ENCODE data around the gene PKP3.

The PKP3 gene

DNA sequence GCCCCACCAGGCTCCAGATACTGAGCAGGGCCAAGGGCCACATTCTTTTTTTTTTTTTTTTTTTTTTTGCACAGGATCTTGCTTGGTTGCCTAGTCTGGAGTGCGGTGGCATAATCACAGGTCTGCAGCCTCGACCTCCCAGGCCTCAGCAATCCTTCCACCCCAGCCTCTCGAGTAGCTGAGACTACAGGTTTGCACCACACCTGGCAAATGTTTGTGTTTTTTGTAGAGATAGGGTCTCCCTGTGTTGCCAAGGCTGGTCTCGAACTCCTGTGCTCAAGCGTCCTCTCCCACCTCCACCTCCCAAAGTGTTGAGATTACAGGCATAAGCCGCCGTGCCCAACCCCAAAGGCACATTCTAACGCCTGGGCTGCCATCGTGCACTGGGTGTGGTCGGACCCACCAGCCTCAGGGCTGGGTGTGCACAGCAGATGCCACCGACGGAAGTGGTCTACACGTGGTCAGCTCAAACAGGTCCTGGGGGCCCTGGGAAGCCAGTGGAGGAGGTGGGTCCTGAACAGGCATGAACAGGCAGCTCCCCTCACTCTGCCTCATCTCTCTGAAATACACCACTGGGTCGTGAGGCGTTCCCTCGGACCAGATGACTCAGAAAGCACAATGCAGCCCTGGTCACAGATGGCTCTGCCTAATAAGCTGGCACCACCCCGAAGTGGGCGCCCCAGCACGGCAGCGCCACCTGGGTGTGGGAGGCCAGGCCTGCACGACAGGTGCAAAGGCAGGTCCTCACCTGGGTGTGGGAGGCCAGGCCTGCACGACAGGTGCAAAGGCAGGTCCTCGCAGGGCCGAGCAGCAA, 29.9 kb upstream of the PKP3 start:
- no peak for DNase-seq

DNA sequence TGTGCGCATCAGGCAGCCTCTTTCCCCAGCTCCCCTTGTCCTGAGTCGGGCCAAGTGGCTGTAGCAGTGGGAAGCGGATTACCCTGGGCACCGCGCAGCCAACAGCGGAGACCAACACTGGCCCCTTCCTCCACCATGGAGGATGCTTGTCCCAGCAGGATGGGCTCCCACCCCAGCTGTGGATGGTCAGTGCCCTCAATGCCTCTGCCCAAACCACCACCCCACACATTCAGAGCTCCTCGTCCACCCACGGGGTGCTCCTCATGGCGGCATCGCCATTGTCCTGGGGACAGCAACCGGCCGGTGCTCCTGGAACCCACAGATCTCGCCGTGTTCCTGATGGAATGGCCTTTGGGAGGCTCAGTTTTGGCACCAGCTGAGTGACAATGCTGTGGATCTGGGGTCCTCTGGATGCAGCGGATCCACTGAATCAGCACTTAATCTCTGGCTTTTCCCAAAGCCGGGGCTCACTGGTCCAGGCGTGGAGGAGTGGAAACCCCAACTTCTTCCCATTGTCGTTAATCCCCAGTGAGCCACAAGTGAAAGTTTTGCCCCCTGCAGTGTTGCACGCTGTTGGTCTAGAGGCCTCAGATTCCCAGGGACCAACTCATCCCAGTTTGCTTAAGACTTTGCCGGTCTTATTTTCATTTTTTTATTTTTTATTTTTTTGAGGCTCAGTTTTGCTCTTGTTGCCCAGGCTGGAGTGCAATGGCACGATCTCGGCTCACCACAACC, 28.9 kb upstream of the PKP3 start:
- no peak for DNase-seq

DNA sequence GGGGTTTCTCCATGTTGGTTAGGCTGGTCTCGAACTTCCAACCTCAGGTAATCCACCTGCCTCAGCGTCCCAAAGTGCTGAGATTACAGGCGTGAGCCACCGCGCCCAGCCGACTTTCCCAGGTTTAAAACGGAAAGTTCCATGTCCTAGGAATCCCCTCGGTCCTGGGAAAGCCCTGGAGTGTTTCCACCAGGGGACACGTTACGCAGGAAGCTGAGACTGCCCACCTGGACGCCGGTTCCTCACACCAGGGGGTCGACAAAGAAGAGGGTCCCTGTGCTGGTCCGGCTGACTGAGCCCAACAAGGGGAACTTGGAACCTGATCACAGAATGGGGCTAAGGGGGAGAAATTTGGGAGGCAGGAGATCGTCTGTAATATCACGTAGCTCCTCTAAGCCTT, 28.2 kb upstream of the PKP3 start:
- no peak for DNase-seq

DNA sequence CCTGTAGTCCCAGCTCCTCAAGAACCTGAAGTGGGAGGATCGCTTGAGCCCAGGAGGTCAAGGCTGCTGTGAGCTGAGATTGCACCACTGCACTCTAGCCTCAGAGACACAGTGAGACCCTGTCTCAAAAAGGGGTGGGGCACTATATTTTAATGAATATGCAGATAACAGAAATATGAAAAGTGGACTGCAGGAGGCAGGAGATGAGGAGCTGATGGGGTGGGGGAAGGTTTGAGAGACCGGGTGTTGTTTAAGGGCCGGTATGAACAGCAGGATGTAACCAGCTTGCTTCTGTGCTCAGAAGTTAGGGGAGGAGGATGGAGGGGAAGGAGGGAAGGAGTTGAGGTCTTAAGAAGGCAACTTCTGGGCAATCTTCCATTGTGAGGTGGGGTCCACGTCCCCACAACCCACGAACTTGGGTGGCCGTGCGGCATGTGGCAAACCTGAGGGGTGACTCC, 26.0 kb upstream of the PKP3 start:
- no peak for DNase-seq

DNA sequence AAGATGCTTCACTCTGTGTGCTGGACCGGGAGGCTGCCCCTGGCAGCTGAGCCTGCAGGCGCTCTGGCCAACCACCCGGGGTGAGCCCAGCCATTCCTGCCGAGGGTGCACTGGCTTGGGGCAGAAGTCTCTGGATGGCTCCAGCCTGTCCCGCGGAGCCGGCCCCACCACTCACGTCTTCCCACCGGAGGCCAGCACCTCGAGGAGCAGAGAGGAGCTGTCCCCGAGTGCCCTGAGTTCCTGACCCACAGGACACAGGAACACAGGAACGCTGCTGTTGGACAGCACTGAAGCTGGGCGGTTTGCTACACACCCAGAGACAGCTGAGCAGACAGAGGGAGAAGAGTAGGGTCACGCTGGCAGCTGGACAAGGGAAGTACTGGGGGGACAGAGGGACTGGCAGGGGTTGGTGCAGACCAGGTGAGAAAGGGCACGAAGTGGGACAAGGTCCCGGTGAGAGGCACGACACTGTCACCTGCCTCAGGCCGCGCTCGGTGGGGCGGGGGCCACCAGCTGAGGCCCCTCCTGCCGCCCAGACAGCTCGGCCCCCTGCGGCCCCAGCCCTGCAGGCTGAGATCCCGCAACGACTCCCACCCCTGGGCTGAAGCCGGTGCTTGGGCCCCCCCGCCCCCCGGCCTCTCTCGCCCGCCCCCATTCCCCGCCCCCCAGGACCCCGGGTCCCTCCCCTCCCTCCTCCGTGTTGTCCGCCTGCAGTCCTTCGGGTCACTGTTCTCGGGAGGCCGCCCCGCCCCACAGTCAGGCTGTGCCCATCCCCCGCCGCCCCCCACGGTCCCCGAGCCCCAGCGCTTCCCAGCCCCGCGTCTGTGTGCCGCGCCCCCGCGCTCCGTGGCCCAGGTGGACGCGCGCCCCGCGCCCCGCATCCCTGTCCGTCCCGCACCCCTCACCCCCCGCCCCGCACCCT, 25.3 kb upstream of the PKP3 start:
- DNase-seq, result no peak

DNA sequence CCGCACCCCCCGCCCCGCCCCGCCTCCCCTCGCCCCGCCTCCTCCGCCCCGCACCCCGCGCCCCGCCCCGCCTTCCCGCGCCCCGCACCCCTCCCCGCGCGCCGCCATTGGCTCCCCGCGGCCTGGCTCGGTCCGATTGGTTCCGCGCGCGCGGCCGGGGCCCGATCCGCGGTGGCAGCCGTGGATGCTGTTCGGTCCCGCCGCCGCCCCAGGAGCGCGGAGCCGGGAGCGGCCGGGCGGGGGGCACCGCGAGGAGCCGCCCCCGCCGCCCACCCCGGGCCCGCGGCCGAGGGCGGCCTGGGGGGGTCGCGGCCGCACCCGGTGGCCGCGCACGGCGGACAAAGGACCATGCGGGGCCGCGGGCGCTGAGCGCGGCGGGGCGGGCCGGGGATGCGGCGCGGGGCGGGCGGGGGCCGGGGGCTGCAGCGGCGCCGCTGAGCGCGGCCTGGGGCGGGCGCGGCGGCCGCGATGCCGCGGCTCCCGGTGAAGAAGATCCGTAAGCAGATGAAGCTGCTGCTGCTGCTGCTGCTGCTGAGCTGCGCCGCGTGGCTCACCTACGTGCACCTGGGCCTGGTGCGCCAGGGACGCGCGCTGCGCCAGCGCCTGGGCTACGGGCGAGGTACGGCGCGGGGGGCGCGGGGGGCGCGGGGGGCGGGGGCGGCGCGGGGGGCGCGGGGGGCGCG, 24.5 kb upstream of the PKP3 start, which contains the start of gene B4GALNT4:
B4GALNT4 (plus strand) TSS at position 164 of the 683 bp plus-strand sequence; CDS start at position 469, 305 bp downstream.
- peak; percentile 16 for DNase-seq

DNA sequence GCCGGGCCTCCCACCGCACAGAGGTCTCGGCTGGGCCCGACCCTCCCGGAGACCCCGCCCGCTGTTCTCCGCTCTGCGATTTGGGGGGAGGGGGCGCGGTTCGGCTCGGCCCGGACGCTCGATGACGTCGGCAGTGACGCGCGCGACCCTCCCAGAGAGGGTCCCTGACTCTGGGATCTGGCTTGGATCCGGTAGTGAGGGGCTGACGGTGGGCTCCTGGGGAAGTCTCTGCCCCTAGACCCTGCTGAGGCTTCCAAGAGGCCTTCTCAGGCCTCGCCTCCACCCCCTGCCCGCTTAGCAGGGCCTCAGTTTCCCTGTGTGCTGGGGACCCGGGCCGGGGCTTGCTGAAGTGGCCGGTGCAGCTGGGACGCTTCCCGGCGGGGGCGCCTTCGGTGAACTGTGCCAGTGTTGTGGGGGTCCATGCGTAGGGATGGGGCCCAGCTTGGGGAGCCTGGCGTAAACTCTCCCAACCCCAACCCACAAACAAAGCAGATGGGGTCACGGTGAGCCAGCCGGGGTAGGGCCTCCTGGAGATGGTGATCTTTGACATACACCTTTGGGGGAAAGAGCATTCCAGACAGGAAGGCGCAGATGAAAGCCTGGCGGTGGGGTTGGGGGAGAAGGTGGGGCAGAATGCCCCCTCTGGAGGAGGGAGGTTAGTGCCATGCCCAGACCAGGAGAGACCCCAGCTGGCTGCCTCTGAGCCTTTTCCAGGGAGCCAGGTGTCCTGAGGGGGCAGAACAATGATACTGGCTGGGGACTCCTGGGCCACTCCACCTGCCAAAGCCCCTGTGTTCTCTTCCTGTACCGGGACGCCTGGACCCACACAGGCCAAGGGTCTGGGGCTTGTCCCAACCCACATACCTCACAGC, 23.7 kb upstream of the PKP3 start:
- DNase-seq, result no peak

DNA sequence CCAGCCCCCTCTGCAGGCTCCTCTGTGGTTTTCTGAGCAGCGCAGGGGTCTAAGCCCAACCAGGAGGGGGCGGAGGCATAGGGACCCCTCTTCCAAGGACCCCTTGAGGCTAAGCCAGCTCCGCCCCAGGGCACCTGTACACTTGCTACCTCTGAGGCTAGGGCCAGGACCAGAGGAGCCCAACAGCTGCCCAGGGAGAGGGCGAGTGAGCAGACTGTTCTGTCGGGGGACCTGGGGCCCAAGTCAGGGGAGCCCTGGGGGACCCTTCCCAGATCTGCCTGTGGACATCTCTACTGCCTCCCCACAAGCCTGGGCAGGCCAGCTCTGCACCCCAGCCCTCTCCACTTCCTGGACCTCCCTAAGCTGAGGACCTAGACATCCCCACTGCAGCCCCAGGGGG, 23.0 kb upstream of the PKP3 start:
- no peak for DNase-seq

DNA sequence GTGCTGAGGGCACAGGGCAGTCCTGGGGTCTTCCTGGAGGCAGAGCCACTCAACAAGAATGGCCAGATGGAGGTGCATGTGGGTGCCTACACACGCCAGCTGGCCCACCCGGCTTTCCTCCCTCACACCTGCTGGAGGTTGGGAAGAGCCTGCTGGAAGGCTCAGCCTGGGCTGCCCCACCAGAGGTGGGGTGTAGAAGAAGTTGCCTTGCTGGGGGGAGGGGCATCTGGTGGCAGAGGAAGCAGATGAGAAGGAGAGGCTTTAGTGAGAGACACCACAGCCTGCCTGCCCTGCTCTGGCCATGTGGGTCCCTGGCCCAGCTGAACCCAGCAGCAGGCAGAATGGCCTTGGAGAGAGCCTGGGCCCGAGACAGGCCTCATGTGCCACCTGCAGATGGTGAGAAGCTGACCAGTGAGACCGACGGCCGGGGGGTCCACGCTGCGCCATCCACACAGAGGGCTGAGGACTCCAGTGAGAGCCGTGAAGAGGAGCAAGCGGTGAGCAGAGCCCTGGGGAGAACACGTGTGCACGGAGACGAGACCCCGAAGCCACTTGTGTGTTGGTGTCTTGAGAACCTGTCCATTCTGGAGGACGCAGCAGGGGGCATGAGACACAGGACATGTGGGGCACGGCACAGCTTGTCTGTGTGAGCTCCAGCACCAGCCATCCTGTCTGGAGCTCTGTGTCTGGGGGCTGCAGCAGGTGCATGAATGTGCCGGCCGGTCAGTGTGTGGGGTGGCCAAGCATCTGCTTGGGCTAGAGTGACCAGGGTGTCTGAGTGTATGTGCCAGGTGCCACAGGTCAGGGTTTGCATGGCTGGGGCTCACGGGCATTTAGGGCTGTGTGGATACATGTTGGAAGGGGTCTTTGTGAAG, 22.1 kb upstream of the PKP3 start:
- no peak for DNase-seq

DNA sequence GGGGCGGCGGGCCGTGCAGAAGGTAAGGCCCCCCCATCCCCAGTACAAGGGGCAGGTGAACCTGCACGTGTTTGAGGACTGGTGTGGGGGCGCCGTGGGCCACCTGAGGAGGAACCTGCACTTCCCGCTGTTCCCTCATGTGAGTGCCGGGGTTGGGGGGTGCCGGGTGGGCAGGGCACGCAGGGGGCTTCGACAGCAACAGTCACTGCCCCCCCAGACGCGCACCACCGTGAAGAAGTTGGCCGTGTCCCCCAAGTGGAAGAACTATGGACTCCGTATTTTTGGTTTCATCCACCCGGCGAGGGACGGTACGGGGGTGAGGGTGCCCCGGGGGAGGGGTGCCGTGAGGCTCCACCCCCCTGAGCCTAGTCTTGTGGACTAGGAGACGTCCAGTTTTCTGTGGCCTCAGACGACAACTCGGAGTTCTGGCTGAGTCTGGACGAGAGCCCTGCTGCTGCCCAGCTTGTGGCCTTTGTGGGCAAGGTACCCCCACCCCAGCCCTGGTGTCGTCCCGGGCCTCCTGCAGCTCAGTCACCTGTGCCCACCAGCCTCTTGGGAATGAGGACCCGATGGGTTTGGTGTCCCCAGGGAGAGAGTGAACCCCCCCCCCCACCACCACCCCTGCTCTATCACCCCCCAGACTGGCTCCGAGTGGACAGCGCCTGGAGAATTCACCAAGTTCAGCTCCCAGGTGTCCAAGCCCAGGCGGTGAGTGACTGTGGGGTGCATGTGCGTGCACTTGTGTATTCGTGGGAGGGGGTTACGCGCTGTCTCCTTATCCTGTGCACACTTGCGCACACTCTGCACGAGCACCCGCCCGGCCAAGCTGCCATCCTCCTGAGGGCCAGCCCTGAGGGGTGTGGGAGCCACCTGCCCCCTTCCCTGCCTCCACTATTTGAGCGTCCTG, 20.9 kb upstream of the PKP3 start:
- DNase-seq, result no peak

DNA sequence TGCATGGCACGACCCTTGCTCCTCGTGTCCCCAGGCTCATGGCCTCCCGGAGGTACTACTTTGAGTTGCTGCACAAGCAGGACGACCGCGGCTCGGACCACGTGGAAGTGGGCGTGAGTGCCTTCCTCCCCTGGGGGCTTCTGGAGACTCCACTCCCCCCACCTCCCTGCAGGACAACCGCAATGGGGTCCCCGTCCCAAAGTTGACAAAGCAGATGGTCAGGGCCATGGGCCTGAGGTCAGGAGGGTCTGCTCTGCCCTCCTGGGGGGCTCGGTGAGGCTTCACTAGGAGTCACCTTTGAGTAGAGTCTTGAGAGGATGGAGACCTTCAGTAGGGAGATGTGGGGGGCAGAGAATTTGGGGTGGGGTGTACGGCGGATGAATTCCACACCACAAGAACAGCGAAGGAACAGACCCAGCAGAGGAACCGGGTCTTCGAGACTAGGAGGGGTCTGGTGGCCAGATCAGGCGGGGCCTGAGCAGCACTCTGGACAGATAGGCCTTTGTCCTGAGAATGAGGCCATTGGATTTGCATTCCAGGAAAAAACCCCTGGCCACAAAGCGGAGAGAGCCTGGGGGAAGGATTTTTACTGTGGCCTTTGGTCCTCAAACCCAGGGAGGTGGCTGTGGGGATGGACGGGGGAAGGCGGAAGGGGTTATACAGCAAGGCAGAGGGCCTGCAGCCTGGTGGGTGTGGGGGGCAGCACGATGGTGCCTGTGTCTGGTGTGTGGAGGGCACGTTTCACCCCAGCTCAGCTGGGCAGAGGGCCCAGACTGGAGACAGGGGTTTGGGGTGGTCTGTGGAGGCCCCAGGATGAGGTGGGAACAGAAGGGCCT, 20.1 kb upstream of the PKP3 start:
- DNase-seq, result no peak

DNA sequence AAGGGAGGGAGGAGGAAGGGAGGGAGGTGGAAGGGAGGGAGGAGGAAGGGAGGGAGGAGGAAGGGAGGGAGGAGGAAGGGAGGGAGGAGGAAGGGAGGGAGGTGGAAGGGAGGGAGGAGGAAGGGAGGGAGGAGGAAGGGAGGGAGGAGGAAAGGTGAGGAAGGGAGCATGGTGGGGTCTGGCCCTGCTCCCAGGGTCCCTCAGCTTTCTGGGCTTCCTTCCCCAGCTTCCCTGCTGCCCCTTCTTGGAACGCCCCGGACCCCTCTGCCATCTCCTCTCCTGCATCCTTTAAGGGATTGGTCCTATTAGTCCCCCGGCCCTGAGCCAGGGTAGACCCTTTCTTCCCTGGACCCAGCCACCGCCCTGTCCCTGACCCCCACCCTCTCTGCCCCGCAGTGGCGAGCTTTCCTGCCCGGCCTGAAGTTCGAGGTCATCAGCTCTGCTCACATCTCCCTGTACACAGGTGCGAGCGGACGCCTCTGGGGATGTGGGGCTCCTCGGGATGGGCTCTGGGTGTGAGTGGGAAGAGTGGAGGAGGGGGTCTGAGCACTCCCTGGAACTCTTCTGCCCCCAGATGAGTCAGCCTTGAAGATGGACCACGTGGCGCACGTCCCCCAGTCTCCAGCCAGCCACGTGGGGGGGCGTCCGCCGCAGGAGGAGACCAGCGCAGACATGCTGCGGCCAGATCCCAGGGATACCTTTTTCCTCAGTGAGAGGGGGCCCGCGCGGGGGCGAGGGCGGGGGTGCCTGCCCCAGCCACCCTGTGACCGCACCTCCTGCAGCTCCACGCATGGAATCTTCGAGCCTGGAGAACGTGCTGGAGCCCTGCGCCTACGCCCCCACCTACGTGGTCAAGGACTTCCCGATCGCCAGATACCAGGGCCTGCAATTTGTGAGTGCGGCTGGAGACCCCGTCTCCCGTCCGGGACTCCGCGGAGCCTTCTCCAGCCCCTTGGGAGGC, 18.7 kb upstream of the PKP3 start:
- no peak for DNase-seq

DNA sequence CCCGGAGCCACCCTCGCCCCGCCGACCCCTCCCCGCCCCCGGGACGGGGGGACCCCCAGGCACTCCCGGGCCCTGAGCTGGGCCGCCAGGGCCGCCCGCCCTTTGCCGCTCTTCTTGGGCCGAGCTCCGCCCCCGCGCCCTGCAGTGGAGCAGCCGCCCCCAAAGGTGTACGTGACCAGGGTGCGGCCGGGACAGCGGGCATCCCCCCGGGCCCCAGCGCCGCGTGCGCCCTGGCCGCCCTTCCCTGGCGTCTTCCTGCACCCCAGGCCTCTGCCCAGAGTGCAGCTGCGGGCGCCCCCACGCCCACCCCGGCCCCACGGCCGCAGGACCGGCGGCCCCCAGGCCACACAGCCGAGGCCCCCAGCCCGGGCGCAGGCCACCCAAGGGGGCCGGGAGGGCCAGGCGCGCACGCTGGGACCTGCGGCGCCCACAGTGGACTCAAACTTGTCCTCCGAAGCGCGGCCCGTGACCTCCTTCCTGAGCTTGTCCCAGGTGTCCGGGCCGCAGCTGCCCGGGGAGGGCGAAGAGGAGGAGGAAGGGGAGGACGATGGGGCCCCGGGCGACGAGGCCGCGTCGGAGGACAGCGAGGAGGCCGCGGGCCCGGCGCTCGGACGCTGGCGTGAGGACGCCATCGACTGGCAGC, 17.4 kb upstream of the PKP3 start:
- DNase-seq, result no peak

DNA sequence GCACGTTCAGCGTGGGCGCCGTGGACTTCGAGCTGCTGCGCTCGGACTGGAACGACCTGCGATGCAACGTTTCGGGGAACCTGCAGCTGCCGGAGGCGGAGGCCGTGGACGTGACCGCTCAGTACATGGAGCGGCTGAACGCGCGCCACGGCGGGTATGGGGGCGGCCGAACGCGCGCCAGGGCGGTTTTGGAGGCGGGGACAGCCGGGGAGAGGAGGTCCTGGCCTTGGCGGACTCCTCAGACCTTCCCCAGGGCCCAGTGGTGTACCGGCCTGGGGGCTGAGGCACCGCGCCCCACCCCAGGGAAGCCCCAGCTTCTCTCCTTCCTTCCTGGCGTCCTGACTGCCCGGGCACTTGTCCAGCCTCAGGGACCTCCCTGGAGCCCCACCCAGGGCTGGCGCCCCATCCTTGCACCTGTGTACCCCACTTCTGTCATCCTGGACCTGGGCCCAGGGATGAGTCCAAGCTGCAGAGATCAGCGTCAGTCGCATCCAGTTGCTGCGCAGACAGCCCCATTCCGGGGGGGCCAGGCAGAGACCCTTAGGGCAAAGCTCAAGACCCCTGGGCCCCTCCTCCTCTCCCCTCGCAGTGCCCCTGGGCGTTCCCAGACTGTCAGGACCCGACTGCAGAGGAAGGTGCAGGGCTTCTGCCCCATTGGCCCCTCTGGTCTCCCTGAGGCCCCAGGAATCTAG, 16.7 kb upstream of the PKP3 start:
- DNase-seq, result no peak

DNA sequence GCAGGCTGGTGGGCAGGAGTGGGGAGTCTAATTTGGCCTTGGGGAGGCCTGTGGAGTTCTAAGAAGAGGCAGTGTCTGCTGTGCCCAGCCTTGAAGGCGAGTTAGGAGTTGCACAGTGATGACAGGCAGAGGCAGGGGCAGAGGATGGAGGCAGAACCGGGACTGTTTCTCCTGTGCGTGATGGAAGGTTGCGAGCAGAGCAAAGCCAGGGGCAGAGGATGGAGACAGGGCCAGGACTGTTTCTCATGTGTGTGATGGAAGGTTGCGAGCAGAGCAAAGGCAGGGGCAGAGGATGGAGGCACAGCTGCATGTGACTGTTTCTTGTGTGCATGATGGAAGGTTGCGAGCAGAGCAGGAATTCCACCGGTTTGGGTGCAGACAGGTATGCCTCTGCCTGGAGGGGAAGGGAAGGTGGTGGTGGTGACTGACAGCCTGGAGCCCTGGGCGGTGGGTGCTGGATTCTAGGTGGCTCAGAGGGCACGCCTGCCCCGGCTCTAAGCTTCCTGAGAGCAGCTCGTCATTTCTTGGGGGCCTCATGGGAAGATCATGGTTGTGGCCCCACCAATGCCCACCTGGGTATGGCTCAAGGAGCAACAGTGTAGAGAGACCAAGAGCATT, 16.0 kb upstream of the PKP3 start:
- no peak for DNase-seq
